Endothelial cell of umbilical vein (primary cell): ENCODE data around the gene TUBB1. TPM values are rescaled to one million over a fixed set of nuclear protein-coding genes. Genes with fewer than 3 reads are reported as not detected.
"Not testable (repeated sequence)": the region's sequence is repeated elsewhere in the genome, so short reads cannot be mapped to it uniquely, and the experiment has no call there.

ENCODE experiments used
- BruUV-seq: library from RNA; stranded (reverse); fragments of 400-500 nt; replicated peaks from 2 replicates; lab custom pipeline; 2021; lab: Mats Ljungman, UMichigan
- CTCF ChIA-PET: fragments of 300-600, 350-600 bp; sonication (Branson Sonifier 250); formaldehyde crosslinking; loops from one replicate; lab custom pipeline; 2021; ENCODE audit warnings: antibody characterized with exemption, inconsistent platforms; lab: Charles Lee
- POLR2A ChIA-PET: fragments of 300-600, 350-600 bp; sonication (Branson Sonifier 250); formaldehyde crosslinking; loops from one replicate; lab custom pipeline; 2021; ENCODE audit warnings: antibody characterized with exemption, inconsistent platforms; lab: Charles Lee
- DNase-seq: peaks from one replicate; pipeline ENCODE4 v3.0.0-alpha.2; 2011; ENCODE audit warnings: low read depth, low spot score
- FAIRE-seq: peaks from 2 replicates; lab custom pipeline; 2011; peaks lifted over from hg19 to GRCh38; lab: Jason Lieb, UNC
- H2AFZ ChIP-seq: 2 replicates; pipeline ENCODE4 v1.6.0; 2012; ENCODE audit warnings: low read depth, low read length, control low read depth, inconsistent platforms
- H3K27ac ChIP-seq: 2 replicates; pipeline ENCODE4 v1.5.1; 2011; ENCODE audit warnings: low read depth, mild to moderate bottlenecking, control low read depth, low read length, moderate library complexity; ENCODE audit not compliant: insufficient read depth
- H3K27me3 ChIP-seq, 2 experiments: 2 replicates each; pipeline versions ENCODE4 v1.6.0 to v1.6.1; 2011; ENCODE audit warnings: low read length in 2 of 2, mixed read lengths in 1 of 2; ENCODE audit not compliant: control insufficient read depth in 2 of 2, insufficient read depth in 2 of 2
- H3K36me3 ChIP-seq, 2 experiments: 2 replicates in 1 of 2; 3 replicates in 1 of 2; pipeline ENCODE4 v1.5.1; 2011; ENCODE audit warnings: low read length in 2 of 2, mild to moderate bottlenecking in 1 of 2, moderate library complexity in 1 of 2; ENCODE audit not compliant: control insufficient read depth in 2 of 2, insufficient read depth in 2 of 2; ENCODE audit errors: extremely low read depth in 1 of 2
- H3K4me1 ChIP-seq: 3 replicates; pipeline ENCODE4 v1.5.1; 2011; ENCODE audit warnings: mild to moderate bottlenecking, low read length; ENCODE audit not compliant: control insufficient read depth, insufficient read depth; ENCODE audit errors: extremely low read depth
- H3K4me2 ChIP-seq: 2 replicates; pipeline ENCODE4 v1.6.1; 2011; ENCODE audit warnings: low read length, control low read depth, mixed read lengths; ENCODE audit not compliant: insufficient read depth
- H3K4me3 ChIP-seq, 3 experiments: fragments of 200-600 bp in 1 of 3; sonication (generic), shearing (Covaris generic) in 1 of 3; replicated peaks in 1 of 3; 2 replicates each; pipeline ENCODE4 v1.5.1; 2011 to 2016; ENCODE audit warnings: control low read depth in 3 of 3, low read length in 3 of 3, mild to moderate bottlenecking in 2 of 3, inconsistent platforms in 1 of 3, low read depth in 1 of 3, moderate library complexity in 1 of 3; ENCODE audit not compliant: insufficient read depth in 1 of 3
- H3K79me2 ChIP-seq: 2 replicates; pipeline ENCODE4 v1.6.0; 2012; ENCODE audit warnings: low read length, inconsistent platforms; ENCODE audit not compliant: control insufficient read depth, insufficient read depth
- H3K9ac ChIP-seq: replicated peaks from 2 replicates; pipeline ENCODE3; 2011; ENCODE audit warnings: low read length, control low read depth; ENCODE audit not compliant: insufficient read depth; ENCODE audit errors: extremely low read depth
- H3K9me1 ChIP-seq: replicated peaks from 3 replicates; pipeline ENCODE4 v1.6.0; 2011; ENCODE audit warnings: mild to moderate bottlenecking, low read length; ENCODE audit not compliant: control insufficient read depth, insufficient read depth; ENCODE audit errors: extremely low read depth
- H3K9me3 ChIP-seq: replicated peaks from 2 replicates; pipeline ENCODE4 v1.5.1; 2012; ENCODE audit warnings: low read length, inconsistent platforms; ENCODE audit not compliant: control insufficient read depth, insufficient read depth
- H4K20me1 ChIP-seq: replicated peaks from 2 replicates; pipeline ENCODE3; 2011; ENCODE audit warnings: mild to moderate bottlenecking, low read length; ENCODE audit not compliant: control insufficient read depth, insufficient read depth; ENCODE audit errors: extremely low read depth
- CTCF ChIP-seq, 2 donors: IDR thresholded peaks; 1 replicate in 1 of 2; 2 replicates in 1 of 2; pipeline ENCODE4 v1.5.1; 2011; ENCODE audit warnings: low read length in 2 of 2, mild to moderate bottlenecking in 2 of 2, moderate library complexity in 2 of 2, control low read depth in 1 of 2, inconsistent platforms in 1 of 2, low read depth in 1 of 2; ENCODE audit not compliant: insufficient read depth in 1 of 2; ENCODE audit errors: extremely low read depth in 1 of 2
- EZH2 ChIP-seq: IDR thresholded peaks from 2 replicates; pipeline ENCODE4 v1.6.1; 2012; ENCODE audit warnings: borderline replicate concordance, low read depth, mild to moderate bottlenecking, moderate library complexity, low read length, inconsistent platforms; ENCODE audit not compliant: severe bottlenecking
- FOS ChIP-seq: IDR thresholded peaks from 2 replicates; pipeline ENCODE4 v1.6.1; 2011; ENCODE audit warnings: mild to moderate bottlenecking, low read length, moderate library complexity, borderline replicate concordance; ENCODE audit not compliant: insufficient read depth
- GATA2 ChIP-seq: IDR thresholded peaks from 2 replicates; pipeline ENCODE4 v1.7.0; 2011; ENCODE audit warnings: low read depth, mild to moderate bottlenecking, moderate library complexity, mixed read lengths, low read length; ENCODE audit not compliant: insufficient read length, insufficient read depth
- JUN ChIP-seq: IDR thresholded peaks from 2 replicates; pipeline ENCODE4 v1.6.1; 2011; ENCODE audit warnings: borderline replicate concordance, low read depth; ENCODE audit not compliant: insufficient read length, insufficient read depth
- MYC ChIP-seq: IDR thresholded peaks from one replicate; pipeline ENCODE4 v1.6.1; 2011; ENCODE audit warnings: mild to moderate bottlenecking, low read depth, low read length
- POLR2A ChIP-seq: IDR thresholded peaks from 2 replicates; pipeline ENCODE4 v1.6.1; 2012; ENCODE audit warnings: low read depth, mild to moderate bottlenecking, control low read depth, low read length
- POLR2AphosphoS5 ChIP-seq: IDR thresholded peaks from 2 replicates; pipeline ENCODE4 v1.6.1; 2012; ENCODE audit warnings: low read depth, mild to moderate bottlenecking, control low read depth, low read length, moderate library complexity; ENCODE audit not compliant: insufficient read depth
- dilution Hi-C: fragments of 300-500 bp; cut with MboI; formaldehyde crosslinking; loops from one replicate; pipeline ENCODE4 v1.15.0; 2019; ENCODE audit warnings: low sequenced_read_pairs; ENCODE audit not compliant: extremely low pct_ligation_motif_present
- intact Hi-C: fragments of 100-400 bp; cut with micrococcal nuclease; formaldehyde crosslinking; loops from one replicate; pipeline ENCODE4 v1.10.0; 2022
- polyA plus RNA-seq, 4 experiments: library from polyadenylated mRNA; depleted of rRNA in 3 of 4; stranded (reverse) in 3 of 4; unstranded in 1 of 4; fragments of >200 nt; gene quantifications; 2 replicates each; pipeline versions ENCODE4 v1.2.1 to v1.2.3, GENCODE V29; 2011 to 2012; ENCODE audit warnings: missing spikeins in 1 of 4
- total RNA-seq: library from RNA; stranded (reverse); gene quantifications from 2 replicates; pipeline ENCODE4 v1.2.3, GENCODE V29; 2021
- TF ChIP-seq, protein P1 (sequence below): IDR thresholded peaks from 2 replicates; pipeline ENCODE4 v1.6.1; 2011; ENCODE audit not compliant: insufficient read depth, insufficient read length

TUBB1 gene
- total and polyA plus RNA-seq, 2 donors (not counting 3 experiments of a cell fraction or from before 2014, with no cell fraction given) = 0.04 TPM; not detected in 1

DNA sequence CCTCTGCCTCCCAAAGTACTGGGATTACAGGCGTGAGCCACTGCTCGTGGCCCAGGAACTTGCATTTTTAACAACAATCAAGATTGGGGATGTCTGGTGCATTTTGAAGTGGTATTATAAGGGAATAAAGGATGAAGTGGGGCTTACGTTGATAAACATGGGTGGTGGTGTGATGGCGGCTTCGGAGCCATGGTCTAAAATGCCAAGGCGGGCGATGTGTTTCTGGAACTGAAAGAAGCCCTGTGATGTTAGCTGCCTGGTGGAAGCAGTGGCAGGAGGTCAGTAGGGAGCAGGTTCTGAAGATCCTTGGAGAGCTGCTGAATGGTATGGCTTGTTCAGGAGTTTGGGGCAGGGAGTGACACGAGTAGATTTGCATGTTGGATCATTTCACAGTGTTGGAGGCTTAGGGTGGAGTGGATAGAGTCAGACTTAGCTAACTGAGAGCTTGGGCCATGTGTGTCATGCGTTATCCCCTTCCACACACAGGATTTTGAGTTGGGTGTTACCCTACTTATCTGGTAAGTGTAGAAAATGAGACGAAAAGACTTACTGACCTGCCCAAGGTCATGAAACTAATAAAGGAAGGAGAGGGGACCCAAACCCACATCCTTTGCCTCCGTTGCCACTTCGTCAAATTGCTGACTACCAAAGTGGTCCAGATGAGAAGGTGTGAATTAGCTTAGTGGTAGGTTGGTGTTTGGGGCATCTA is 36.7 kb upstream of the TUBB1 start:
- FAIRE-seq = no peak
- H3K9me3 ChIP-seq = no peaks in the 10 kb centered on the region

DNA sequence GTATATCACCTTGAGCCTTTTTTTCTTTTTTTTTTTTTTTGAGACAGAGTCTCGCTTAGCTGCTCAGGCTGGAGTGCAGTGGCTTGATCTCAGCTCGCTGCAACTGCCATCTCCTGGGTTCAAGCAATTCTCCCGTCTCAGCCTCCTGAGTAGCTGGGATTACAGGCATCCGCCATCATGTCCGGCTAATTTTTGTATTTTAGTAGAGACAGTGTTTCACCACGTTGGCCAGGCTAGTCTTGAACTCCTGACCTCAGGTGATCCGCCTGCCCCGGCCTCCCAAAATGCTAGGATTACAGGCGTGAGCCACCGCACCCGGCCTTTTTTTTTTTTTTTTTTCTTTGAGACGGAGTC is 36.1 kb upstream of the TUBB1 start:
- H3K27ac ChIP-seq, H3K4me1 ChIP-seq, FAIRE-seq, H3K27me3 ChIP-seq, DNase-seq, POLR2A ChIA-PET, H3K9me1 ChIP-seq, BruUV-seq, dilution Hi-C loops, H3K4me2 ChIP-seq, H2AFZ ChIP-seq, H4K20me1 ChIP-seq, H3K9me3 ChIP-seq, H3K9ac ChIP-seq, H3K4me3 ChIP-seq: not testable (repeated sequence)
- Histone ChIP-seq H3K36me3 (peaks cover 14% of the 10 kb centered on the region in 2 experiments), H3K79me2 (peaks cover 46% of the 10 kb centered on the region)
- intact Hi-C loops = loop anchor here (10.0 kb wide), 1 partner anchor 242 kb away; no protein-coding TSS in a partner anchor
- CTCF ChIA-PET = interaction anchor here (1.5 kb wide), 1 partner anchor 105 kb away, joined by 3 read pairs; no protein-coding TSS in a partner anchor

More for the DNA sequence above, 36.7 kb upstream of the TUBB1 start:
- Histone ChIP-seq H3K36me3 (peaks cover 8 to 9% of the 10 kb centered on the region in 2 experiments), H2AFZ (no peak overlapping the region), H3K27ac (no peak overlapping the region), H3K27me3 (peaks cover 0 to 1% of the 10 kb centered on the region in 2 experiments), H4K20me1 (no peaks in the 10 kb centered on the region), H3K9ac (no peak overlapping the region), H3K9me1 (no peaks in the 10 kb centered on the region), H3K4me3 (no peak overlapping the region), H3K4me1 (peaks cover 3% of the 10 kb centered on the region), H3K4me2 (peak overlapping the region; percentile 88), H3K79me2 (peaks cover 46% of the 10 kb centered on the region)
- dilution Hi-C loops (no loop called here), intact Hi-C loops (loop anchor here (10.0 kb wide), 1 partner anchor 242 kb away; no protein-coding TSS in a partner anchor)
- BruUV-seq = TSS peak; percentile 27
- POLR2A ChIA-PET = interaction anchor here (0.7 to 0.8 kb wide), 2 partner anchors 9 to 50 kb away, joined by 3 read pairs; partner anchors contain the start of gene ATP5F1E
- no peak for DNase-seq
- TF ChIP-seq POLR2A (no peak), FOS (no peak), POLR2AphosphoS5 (no peak), CTCF (IDR thresholded peaks at IDR 0.05; ENCODE audit: extremely low read depth in 1 of 2, insufficient read depth in 1 of 2, low read depth in 1 of 2, low read length in 2 of 2) (no peak), MYC (no peak), EZH2 (no peak), JUN (no peak), GATA2 (no peak)
- TF ChIP-seq, protein P1, sequence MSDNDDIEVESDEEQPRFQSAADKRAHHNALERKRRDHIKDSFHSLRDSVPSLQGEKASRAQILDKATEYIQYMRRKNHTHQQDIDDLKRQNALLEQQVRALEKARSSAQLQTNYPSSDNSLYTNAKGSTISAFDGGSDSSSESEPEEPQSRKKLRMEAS = no peak
- CTCF ChIA-PET = interaction anchor here (0.8 to 1.5 kb wide), 2 partner anchors 105 to 106 kb away, joined by 3 read pairs; no protein-coding TSS in a partner anchor
